Gastroesophageal sphincter (tissue), 3 donors: ENCODE data around the gene ACKR2.

Experiments
- CTCF ChIP-seq, 4 experiments: fragments of 200-600 bp in 2 of 4; fragments of 450-650 bp in 2 of 4; sonication (generic) in 1 of 4; IDR thresholded peaks; one replicate each; pipeline ENCODE4 v1.5.1; 2017 to 2019; ENCODE audit warnings: antibody characterized with exemption in 4 of 4, mild to moderate bottlenecking in 2 of 4, moderate library complexity in 2 of 4
- POLR2A ChIP-seq, 2 donors: fragments of 450-650 bp; IDR thresholded peaks; one replicate each; pipeline ENCODE4 v1.6.1; 2017; ENCODE audit warnings: antibody characterized with exemption in 2 of 2, mild to moderate bottlenecking in 2 of 2, moderate library complexity in 1 of 2
- POLR2AphosphoS5 ChIP-seq: sonication (generic); formaldehyde crosslinking; IDR thresholded peaks from one replicate; pipeline ENCODE4 v1.6.1; 2017; ENCODE audit warnings: antibody characterized with exemption

GRCh38 chr3:42864321-42864950, 55.2 kb downstream of the ACKR2 start:
- TF ChIP-seq POLR2AphosphoS5 = no peak
- TF ChIP-seq CTCF (IDR thresholded peaks at IDR 0.05) = no peak
- no peak for TF ChIP-seq POLR2A (IDR thresholded peaks at IDR 0.05)
